ENCODE measurements around the gene TRIM39. TPM values are rescaled to one million over a fixed set of nuclear protein-coding genes. Genes with fewer than 3 reads are reported as not detected.

Gene TRIM39
- total and polyA plus RNA-seq, 2 experiments from 2014 or later = 9.6 to 9.7 TPM

DNA sequence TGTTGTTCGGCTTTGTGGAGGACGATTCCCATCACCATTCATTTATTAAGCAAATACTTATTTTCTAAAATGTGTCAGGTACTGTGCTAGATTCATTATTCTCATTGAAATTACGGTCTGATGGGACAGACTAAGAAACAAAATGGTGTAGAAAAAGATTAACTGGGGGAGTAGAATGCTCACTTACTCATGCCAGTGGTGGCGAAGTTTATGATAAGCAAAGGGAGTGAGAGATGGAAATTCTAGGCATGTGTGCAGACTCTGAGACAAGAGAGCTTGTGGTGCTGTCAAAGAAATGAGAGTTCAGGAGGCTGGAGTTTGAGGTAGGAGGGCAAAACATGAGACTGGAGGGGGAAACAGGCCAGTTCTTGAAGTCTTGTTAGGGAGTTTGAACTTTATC lies 19.1 kb downstream of the TRIM39 start:
- Histone ChIP-seq H3K9me2 (ENCODE audit: insufficient read depth) (no peaks in the 10 kb centered on the region), H3K9ac (peak overlapping the region; percentile 87), H4K20me1 (ENCODE audit: insufficient read depth) (no peaks in the 10 kb centered on the region), H3K4me3 (peak overlapping the region; percentile 87), H3K9me3 (ENCODE audit: low read depth) (no peaks in the 10 kb centered on the region), H2AFZ (peak overlapping the region; percentile 88), H3K4me2 (ENCODE audit: unreplicated experiment) (peak overlapping the region; percentile 94), H3K27me3 (replicated peaks; ENCODE audit: insufficient read depth) (no peaks in the 10 kb centered on the region), H3K79me2 (ENCODE audit: insufficient read depth) (peaks cover 13% of the 10 kb centered on the region), H3K36me3 (ENCODE audit: low read depth) (0 out of 2 replicates have a peak, but pooled peaks cover 11% of the 10 kb centered on the region), H3K4me1 (ENCODE audit: insufficient read depth) (peaks cover 6% of the 10 kb centered on the region; the same call in 1 of the 2 replicates), H3F3A (ENCODE audit: insufficient read depth) (0 out of 2 replicates have a peak, but pooled peaks cover 7% of the 10 kb centered on the region), H3K27ac (no peak overlapping the region)
- no peak for DNase-seq
- in situ Hi-C loops (cut with MboI) = no loop called here
- no peak for TF ChIP-seq EZH2 (IDR thresholded peaks at IDR 0.05; ENCODE audit: insufficient read depth, poor library complexity, severe bottlenecking)
- TF ChIP-seq EZH2phosphoT487 (IDR thresholded peaks at IDR 0.05; ENCODE audit: insufficient read depth, low read depth) = no peak
- 39 to 42% methylated on average over 4 of the region's 4 CpGs for WGBS, 2 experiments (ENCODE audit: low coverage in 1 of 2, low lambda C conversion rate in 2 of 2, missing lambda C conversion rate in 2 of 2)

DNA sequence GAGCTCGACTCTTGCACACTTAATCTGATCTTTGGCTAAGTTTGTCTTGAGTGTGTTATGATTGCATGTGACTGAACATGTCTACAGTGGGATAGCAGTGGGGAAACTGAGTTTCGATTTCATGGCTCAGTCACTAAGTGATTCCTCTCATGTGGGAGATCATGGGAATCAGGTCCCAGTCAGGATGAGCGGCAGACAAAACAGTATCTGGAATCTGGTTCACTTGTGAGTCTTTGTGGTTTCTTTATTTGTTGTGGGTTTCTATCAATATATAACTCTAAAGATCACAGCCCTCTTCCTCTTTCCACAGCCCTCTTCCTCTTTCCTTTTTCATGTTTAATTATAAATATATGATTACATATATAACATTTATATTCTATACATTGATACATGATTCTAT lies 22.2 kb downstream of the TRIM39 start:
- Histone ChIP-seq H3K9me3 (ENCODE audit: low read depth) (no peaks in the 10 kb centered on the region), H3K36me3 (ENCODE audit: low read depth) (0 out of 2 replicates have a peak, but pooled peaks cover 11% of the 10 kb centered on the region), H3K4me1 (ENCODE audit: insufficient read depth) (peaks cover 4% of the 10 kb centered on the region; the same call in 1 of the 2 replicates), H3K4me3 (no peak overlapping the region), H4K20me1 (ENCODE audit: insufficient read depth) (no peaks in the 10 kb centered on the region), H3K9ac (no peak overlapping the region), H3K27me3 (replicated peaks; ENCODE audit: insufficient read depth) (no peaks in the 10 kb centered on the region), H3K9me2 (ENCODE audit: insufficient read depth) (no peaks in the 10 kb centered on the region), H3F3A (ENCODE audit: insufficient read depth) (0 out of 2 replicates have a peak, but pooled peaks cover 7% of the 10 kb centered on the region), H3K27ac (no peak overlapping the region), H3K4me2 (ENCODE audit: unreplicated experiment) (no peak overlapping the region), H2AFZ (no peak overlapping the region), H3K79me2 (ENCODE audit: insufficient read depth) (peaks cover 13% of the 10 kb centered on the region)
- in situ Hi-C loops (cut with MboI) = no loop called here
- no peak for TF ChIP-seq EZH2 (IDR thresholded peaks at IDR 0.05; ENCODE audit: insufficient read depth, poor library complexity, severe bottlenecking)
- TF ChIP-seq EZH2phosphoT487 (IDR thresholded peaks at IDR 0.05; ENCODE audit: insufficient read depth, low read depth) = no peak
- no peak for DNase-seq
- 95 to 99% methylated on average over 3 of the region's 3 CpGs for WGBS, 2 experiments (ENCODE audit: low coverage in 1 of 2, low lambda C conversion rate in 2 of 2, missing lambda C conversion rate in 2 of 2)

DNA sequence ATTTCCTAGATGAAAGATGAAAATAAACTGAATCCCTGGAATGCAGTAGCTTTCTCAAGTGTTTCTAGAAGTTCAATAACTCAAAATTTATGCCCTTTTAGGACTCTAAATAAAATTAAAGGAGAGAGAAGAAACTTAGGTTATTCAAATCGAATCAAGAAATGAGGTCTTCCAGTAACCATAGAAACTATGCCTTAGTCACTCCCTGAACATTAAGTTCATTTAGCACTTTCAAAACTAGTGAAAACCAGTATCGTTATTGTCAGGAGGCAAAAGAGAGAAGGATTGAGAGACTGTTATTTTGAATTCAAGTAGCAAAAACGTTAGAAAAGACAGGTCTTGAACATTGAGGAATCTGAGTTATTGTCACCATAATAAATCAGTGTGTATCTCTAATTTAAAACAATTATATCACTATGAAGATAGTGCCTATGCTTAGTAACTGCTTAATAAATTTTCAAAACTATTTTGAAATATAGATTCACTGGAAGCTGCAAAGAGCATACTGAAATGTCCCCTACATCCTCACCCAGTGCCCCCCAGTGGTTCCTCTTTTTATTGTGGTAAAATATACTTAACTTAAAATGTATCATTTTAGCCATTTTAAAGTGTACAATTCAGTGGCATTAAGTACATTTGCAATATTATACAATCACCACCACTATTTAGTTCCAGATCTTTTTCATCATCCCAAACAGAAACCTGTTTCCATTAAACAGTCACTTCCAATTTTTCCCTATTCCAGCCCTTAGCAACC lies 22.9 kb downstream of the TRIM39 start:
- 0 out of 2 replicates have a peak, but pooled peaks cover 11% of the 10 kb centered on the region for H3K36me3 ChIP-seq (ENCODE audit: low read depth)
- H4K20me1 ChIP-seq (ENCODE audit: insufficient read depth) = no peaks in the 10 kb centered on the region
- H3K4me1 ChIP-seq (ENCODE audit: insufficient read depth) = peaks cover 4% of the 10 kb centered on the region; the same call in 1 of the 2 replicates
- no peak overlapping the region for H2AFZ ChIP-seq
- no peak overlapping the region for H3K9ac ChIP-seq
- H3K79me2 ChIP-seq (ENCODE audit: insufficient read depth) = peaks cover 13% of the 10 kb centered on the region
- 63% methylated on average over 3 of the region's 3 CpGs for WGBS, 2 experiments (ENCODE audit: low coverage in 1 of 2, low lambda C conversion rate in 2 of 2, missing lambda C conversion rate in 2 of 2)
- H3K9me2 ChIP-seq (ENCODE audit: insufficient read depth) = no peaks in the 10 kb centered on the region
- no peak for TF ChIP-seq EZH2 (IDR thresholded peaks at IDR 0.05; ENCODE audit: insufficient read depth, poor library complexity, severe bottlenecking)
- TF ChIP-seq EZH2phosphoT487 (IDR thresholded peaks at IDR 0.05; ENCODE audit: insufficient read depth, low read depth) = no peak
- no peak overlapping the region for H3K4me2 ChIP-seq (ENCODE audit: unreplicated experiment)
- no peak overlapping the region for H3K27ac ChIP-seq
- no peak for DNase-seq
- H3K27me3 ChIP-seq (replicated peaks; ENCODE audit: insufficient read depth) = no peaks in the 10 kb centered on the region
- H3K4me3 ChIP-seq = no peak overlapping the region
- H3K9me3 ChIP-seq (ENCODE audit: low read depth) = no peaks in the 10 kb centered on the region
- H3F3A ChIP-seq (ENCODE audit: insufficient read depth) = 0 out of 2 replicates have a peak, but pooled peaks cover 2% of the 10 kb centered on the region
- in situ Hi-C loops (cut with MboI) = no loop called here

- WGBS, 2 experiments (ENCODE audit: low coverage in 1 of 2, low lambda C conversion rate in 2 of 2, missing lambda C conversion rate in 2 of 2) = 43 to 51% methylated on average over 1 of the region's 1 CpG
- Histone ChIP-seq H3K4me1 (ENCODE audit: insufficient read depth) (peaks cover 4% of the 10 kb centered on the region; the same call in 1 of the 2 replicates), H4K20me1 (ENCODE audit: insufficient read depth) (no peaks in the 10 kb centered on the region), H3F3A (ENCODE audit: insufficient read depth) (no peaks in the 10 kb centered on the region), H3K36me3 (ENCODE audit: low read depth) (0 out of 2 replicates have a peak, but pooled peaks cover 11% of the 10 kb centered on the region), H3K9me3 (ENCODE audit: low read depth) (no peaks in the 10 kb centered on the region), H3K27ac (no peak overlapping the region), H2AFZ (no peak overlapping the region), H3K27me3 (replicated peaks; ENCODE audit: insufficient read depth) (no peaks in the 10 kb centered on the region), H3K79me2 (ENCODE audit: insufficient read depth) (peaks cover 13% of the 10 kb centered on the region), H3K4me3 (no peak overlapping the region), H3K9me2 (ENCODE audit: insufficient read depth) (no peaks in the 10 kb centered on the region), H3K9ac (no peak overlapping the region), H3K4me2 (ENCODE audit: unreplicated experiment) (no peak overlapping the region)
- TF ChIP-seq EZH2 (IDR thresholded peaks at IDR 0.05; ENCODE audit: insufficient read depth, poor library complexity, severe bottlenecking) (no peak), EZH2phosphoT487 (IDR thresholded peaks at IDR 0.05; ENCODE audit: insufficient read depth, low read depth) (no peak)
- DNase-seq = no peak
- in situ Hi-C loops (cut with MboI) = no loop called here
These were observed 23.8 kb downstream of the TRIM39 start for GRCh38 chr6:30350524-30350923.

All from GM23248 (cell line).